Activated T-helper 1 cell treated with anti-CD3 and anti-CD28 coated beads, Interleukin-2, amount 50 U/mL, for 16 hours (primary cell): ENCODE measurements around the gene RNF214.
"Not testable (repeated sequence)": the region's sequence is repeated elsewhere in the genome, so short reads cannot be mapped to it uniquely, and the experiment has no call there.

Experiments
- DNase-seq, 2 donors: peaks; one replicate each; pipeline ENCODE4 v3.0.0-alpha.2; 2020; ENCODE audit warnings: low read depth in 1 of 2, low spot score in 1 of 2

The RNF214 gene

GRCh38 chr11:117232092-117232878 is at the start of gene RNF214:
TSS of gene RNF214 (plus strand) at chr11:117232671. CDS start at chr11:117234273, 1,602 bp downstream.
- DNase-seq, result peak; percentile 42 to 72

- DNase-seq, result not testable (repeated sequence)
Measured at GRCh38 chr11:117183178-117183577, 49.3 kb upstream of the RNF214 start.

- DNase-seq, result no peak
Measured at GRCh38 chr11:117183724-117184349, 48.6 kb upstream of the RNF214 start.

DNA sequence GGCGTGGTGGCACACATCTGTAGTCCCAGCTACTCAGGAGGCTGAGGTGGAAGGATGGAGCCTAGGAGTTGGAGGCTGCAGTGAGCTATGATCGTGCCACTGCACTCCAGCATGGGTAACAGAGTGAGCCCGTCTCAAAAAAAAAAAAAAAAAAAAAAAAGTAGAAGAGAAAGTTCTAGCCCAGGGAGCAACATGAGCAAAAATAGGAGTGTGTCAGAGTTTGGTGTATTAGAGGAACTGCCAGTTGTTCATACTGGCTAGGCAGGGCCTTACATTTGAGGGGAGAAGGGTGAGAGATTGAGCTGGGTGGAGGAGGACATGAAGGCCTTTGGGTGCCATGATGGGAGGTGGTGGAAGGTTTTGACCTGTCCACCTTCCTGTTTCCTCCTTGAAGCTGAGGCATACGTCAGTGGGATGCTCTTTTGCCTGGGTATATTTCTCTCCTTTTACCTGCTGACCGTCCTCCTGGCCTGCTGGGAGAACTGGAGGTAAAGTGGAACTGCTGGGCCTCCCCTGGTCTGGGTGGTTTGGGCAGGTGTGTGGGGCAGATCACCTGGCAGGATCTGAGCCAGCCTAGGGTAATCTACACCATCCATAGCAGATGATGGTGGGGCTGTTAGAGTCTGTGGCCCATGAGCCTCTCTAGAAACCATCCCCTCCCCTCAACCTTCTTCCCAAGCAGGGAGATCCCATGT is 46.6 kb upstream of the RNF214 start:
- no peak for DNase-seq

DNA sequence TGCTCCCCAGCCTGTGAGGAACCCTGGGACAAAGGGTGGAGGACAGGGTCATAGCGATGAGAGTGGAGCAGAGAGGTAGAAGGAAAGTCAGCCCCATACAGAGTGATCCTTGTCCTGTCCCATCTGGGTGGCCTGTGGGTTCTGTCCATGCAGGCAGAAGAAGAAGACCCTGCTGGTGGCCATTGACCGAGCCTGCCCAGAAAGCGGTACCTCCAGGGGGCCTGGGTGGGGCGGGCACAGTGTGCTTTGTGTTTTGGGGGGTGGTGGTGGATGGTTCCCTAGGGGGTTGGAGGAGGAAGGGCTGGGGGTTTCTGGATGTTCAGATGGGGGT is 46.1 kb upstream of the RNF214 start:
- DNase-seq, result no peak

DNA sequence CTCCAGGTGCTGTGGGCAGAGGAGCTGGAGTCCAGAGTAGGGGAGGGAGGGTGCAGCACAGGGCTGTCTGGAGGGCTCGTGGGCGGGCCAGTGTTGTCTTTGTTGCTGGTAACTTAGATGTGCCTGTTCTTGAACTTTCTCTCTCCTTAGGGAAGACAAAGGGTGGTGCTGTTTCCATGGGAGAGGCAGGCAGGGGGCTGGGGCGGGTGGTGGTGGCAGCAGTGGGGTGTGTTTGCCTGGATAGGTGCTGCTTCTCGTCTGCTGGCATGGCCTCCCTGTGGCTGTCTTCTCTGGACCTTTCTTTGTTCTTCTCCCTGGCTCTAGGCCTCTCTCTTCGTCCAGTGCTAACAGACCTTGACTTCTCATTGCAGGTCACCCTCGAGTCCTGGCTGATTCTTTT is 45.5 kb upstream of the RNF214 start:
- no peak for DNase-seq

- DNase-seq, result no peak
Measured at GRCh38 chr11:117187428-117187798, 45.1 kb upstream of the RNF214 start.

DNA sequence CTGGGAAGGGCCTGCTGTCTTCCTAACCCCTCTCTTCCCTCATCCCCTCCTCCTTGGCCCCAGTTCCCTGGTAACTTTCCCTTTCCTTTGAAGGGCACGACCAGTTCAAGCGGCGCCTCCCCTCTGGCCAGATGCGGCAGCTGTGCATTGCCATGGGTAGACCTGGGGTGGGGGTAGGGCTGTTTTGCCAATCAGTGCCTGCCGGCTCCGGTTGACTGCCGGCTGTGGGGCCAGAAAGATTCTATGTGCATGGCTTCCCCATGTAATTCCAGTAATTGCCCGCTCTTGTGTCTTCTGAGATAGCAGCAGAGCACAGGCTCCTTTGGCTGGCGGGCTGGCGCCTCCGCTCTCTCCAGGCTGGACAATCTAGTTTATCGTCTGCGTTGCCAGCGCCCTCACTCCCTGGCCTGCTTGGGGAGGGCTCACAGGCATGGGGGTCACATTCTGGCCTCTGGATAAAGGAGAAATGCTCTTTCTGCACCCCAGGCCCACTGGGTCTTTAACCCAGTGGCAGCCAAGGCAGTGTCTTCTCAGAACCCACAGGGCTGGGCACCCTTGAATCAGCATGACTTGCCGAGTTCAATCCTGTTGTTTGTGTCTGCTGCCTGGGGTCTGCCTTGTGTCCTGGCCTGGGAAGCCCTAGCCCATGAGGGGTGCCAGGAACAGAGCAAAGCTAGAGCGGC is 44.5 kb upstream of the RNF214 start:
- DNase-seq, result no peak

DNA sequence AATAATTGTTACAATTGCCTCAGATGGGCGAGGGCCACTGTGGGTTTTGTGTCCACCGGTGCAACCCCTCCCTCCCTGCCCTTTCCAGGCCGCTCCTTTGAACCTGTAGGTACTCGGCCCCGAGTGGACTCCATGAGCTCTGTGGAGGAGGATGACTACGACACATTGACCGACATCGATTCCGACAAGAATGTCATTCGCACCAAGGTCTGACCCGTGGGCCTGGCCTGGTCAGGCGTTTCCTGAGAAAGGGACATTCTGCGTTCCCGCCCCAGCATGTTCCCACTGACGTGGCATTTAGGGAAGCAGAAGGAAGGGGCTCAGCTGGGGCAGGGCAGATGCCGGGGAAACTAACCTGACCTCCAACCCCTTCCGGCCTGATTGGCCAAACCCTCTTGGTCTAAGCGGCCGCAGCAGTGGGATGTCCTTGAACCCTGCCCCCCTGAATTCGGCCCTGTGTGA is 43.8 kb upstream of the RNF214 start:
- DNase-seq, result no peak

DNA sequence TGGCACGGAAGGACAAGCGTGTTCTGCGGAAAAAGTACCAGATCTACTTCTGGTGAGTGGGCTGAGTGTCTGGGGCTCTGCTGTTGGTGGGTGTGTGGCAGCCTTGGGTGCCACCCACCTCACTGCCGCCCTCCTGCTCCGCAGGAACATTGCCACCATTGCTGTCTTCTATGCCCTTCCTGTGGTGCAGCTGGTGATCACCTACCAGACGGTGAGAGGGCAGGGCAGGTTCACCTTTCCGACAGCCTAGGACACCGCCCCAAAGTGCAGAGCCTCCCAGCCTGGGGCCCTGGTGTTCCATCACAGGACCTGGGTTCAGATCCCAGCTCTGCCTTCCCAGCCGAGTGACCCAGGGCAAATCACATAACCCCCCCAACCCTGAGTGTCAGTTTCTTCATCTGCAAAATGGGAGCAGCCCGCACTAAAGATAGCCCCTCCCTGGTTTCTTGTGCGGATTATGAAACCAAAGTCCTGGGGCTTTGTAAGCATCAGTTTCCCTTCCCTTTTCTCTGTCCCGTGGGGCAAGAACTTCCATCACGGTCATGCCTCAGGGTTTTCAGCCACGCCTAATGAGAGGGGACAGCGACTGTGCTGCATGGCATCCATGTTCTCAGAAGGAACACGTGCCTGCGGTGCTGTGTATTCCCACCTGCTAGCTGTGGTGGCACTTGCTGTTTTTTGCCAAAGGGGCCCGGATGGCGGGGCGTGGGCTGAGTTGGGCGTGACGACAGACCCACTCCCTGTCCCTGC is 43.1 kb upstream of the RNF214 start:
- no peak for DNase-seq

DNA sequence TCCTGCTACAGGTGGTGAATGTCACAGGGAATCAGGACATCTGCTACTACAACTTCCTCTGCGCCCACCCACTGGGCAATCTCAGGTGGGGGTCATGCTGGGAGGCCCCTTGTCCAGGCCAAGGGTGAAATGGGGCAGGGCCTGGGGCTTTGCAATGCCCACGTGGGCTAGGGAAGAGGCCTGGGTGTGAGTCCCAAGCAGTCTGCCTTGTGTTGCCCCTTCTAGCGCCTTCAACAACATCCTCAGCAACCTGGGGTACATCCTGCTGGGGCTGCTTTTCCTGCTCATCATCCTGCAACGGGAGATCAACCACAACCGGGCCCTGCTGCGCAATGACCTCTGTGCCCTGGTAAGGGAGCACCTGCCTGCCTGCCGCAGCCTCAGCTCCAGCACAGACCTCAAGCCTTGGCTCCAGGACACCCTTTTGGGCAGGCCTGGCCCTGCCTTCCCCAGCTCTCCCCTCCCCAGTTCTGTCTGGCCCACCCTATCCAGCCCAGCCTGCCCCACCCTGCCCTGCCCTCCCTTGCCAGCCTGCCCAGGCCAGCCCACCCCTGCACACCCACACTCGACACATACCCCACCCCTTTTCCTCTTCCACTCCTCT is 42.4 kb upstream of the RNF214 start:
- no peak for DNase-seq

DNA sequence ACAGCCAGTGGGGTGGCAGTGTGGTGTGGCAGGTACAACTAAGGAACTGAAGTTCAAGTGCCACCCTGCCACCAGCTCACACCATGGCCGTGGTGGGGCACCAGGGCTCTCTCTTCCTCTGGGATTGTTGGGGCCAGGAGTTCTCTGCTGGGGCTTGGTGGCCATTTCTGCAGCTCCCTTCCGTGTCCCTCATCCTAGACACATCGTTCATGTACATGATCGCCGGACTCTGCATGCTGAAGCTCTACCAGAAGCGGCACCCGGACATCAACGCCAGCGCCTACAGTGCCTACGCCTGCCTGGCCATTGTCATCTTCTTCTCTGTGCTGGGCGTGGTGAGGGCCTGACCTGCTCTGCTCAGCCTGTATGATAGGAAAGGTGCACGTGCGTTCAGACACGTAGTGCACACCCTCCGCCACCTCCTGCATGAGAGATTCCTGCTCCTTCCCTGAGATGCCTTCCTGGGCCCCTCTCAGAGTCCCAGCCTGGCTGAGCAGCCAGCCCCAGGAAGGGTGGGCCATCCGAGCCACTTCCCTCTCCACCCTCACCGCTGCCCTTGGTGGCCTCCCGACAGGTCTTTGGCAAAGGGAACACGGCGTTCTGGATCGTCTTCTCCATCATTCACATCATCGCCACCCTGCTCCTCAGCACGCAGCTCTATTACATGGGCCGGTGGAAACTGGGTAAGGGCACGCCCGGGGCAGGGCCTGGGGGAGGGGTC is 40.6 kb upstream of the RNF214 start:
- DNase-seq, result no peak

- no peak for DNase-seq
Measured at GRCh38 chr11:117192401-117192875, 40.0 kb upstream of the RNF214 start.

GRCh38 chr11:117193130-117194020 is 39.1 kb upstream of the RNF214 start:
- no peak for DNase-seq

- DNase-seq, result no peak
Measured at GRCh38 chr11:117194267-117194666, 38.2 kb upstream of the RNF214 start.

DNA sequence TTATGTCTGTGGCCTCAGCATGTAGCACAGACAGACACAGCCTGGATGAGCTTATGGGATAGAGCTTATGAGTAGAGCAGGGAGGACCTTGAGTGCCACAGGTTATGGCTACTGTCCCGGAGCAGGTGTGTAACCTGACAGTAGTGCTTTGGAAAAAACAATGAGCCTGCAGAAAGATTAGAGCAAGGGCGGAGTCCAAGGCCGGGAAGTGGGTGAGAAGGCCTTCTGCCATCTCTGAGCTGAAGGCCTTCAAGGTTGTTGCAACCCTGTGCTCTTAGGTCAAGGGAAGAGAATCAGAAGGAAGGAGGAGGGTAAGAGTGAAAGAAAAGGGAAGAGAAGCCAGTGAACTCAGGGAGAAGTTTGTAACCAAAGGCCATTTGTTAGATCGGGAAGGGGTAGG is 37.2 kb upstream of the RNF214 start:
- DNase-seq, result no peak

GRCh38 chr11:117195761-117196160 is 36.7 kb upstream of the RNF214 start:
- DNase-seq, result no peak

GRCh38 chr11:117197006-117197405 is 35.5 kb upstream of the RNF214 start:
- no peak for DNase-seq
